ENCODE results near the gene POMT1. TPM values are rescaled to one million over a fixed set of nuclear protein-coding genes. Genes with fewer than 3 reads are reported as not detected.

The POMT1 gene
- total RNA-seq, 2 donors from 2014 or later: 22.1 to 34.6 TPM

DNA sequence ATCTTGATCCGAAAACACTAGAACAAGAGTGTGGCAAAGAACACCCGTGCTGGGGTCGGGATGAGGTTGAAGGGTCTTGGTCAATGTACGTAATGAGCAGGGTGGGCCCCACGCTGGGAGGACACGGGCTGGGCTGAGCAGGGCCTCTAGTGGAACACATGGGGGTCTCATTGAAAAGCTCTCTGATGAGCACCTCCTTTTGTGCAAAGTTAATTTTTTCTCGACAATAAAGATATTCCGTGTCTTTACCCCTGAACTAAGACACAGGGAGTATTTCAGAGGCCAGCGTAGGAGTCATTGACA lies 20.3 kb downstream of the POMT1 start:
- ATAC-seq (no peak), DNase-seq (no peak)
- TF ChIP-seq CTCF (IDR thresholded peaks at IDR 0.05) (no peak), POLR2A (IDR thresholded peaks at IDR 0.05) (no peak)
- H3K27me3 ChIP-seq: no peaks in the 10 kb centered on the region
- intact Hi-C loops (cut with DNase I): no loop called here
- peaks cover 0 to 30% of the 10 kb centered on the region in 2 donors for H3K36me3 ChIP-seq (replicated peaks in 1 of 2; ENCODE audit: insufficient read depth in 1 of 2, low read depth in 2 of 2)
- H3K4me1 ChIP-seq: no peaks in the 10 kb centered on the region
- WGBS, 2 donors: 91 to 92% methylated on average over 8 to 9 of the region's 9 CpGs
- no peak overlapping the region for H3K4me3 ChIP-seq
- no peak overlapping the region for H3K27ac ChIP-seq
- no peaks in the 10 kb centered on the region for H3K9me3 ChIP-seq

DNA sequence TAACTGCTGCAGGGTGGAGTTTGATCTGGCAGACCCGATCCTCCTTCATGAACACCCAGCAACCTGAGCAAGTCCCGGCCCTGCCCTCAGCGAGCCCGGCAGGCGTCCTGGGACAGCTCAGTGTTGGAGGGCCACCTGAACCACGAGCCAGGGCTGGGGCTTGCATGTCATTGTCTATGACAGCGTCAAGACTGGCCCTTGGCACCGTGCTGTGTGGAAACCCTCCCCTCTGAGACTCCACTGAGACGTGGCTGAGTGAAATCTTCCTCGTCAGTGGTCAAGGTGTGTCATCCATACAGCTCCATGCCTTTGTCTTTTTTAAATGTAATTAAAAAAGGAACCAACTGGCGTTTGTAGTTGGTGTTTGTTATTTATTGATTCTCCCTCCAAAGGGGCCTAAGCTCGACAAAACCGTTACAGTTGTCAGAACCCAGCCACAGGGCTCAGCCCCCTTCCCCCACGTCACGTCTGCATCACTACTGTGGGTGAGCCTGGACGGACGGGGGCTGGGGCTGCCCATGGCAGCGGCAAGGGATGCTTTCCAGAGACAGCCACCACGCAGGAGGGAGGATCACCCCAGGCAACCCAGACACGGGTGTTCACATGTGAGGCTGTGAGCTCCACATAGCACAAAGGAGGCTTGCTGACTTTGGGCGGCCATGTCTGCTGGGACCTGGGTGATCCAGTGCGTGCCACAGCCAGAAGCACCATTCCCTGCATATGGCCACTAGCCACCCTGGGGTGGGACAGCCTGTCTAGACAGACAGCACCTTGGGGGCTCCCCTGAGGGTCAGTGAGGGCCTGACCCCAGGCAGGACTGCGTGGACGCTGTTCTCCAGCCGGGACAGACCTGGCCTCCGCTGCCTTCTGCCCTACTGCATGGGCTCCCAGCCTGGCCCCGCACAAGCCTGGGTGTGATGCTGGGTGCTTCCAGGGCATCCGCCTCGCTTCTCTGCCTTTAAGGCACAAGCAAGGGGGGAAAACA lies 21.0 kb downstream of the POMT1 start:
- Histone ChIP-seq H3K4me1 (no peaks in the 10 kb centered on the region), H3K4me3 (no peak overlapping the region), H3K27ac (no peak overlapping the region), H3K9me3 (no peaks in the 10 kb centered on the region), H3K27me3 (no peaks in the 10 kb centered on the region), H3K36me3 (replicated peaks in 1 of 2; ENCODE audit: insufficient read depth in 1 of 2, low read depth in 2 of 2) (peaks cover 0 to 27% of the 10 kb centered on the region in 2 donors)
- no peak for TF ChIP-seq CTCF (IDR thresholded peaks at IDR 0.05)
- no peak for TF ChIP-seq POLR2A (IDR thresholded peaks at IDR 0.05)
- ATAC-seq: no peak
- 78 to 82% methylated on average over 12 to 28 of the region's 29 CpGs for WGBS, 2 donors
- intact Hi-C loops (cut with DNase I): no loop called here
- DNase-seq: no peak

DNA sequence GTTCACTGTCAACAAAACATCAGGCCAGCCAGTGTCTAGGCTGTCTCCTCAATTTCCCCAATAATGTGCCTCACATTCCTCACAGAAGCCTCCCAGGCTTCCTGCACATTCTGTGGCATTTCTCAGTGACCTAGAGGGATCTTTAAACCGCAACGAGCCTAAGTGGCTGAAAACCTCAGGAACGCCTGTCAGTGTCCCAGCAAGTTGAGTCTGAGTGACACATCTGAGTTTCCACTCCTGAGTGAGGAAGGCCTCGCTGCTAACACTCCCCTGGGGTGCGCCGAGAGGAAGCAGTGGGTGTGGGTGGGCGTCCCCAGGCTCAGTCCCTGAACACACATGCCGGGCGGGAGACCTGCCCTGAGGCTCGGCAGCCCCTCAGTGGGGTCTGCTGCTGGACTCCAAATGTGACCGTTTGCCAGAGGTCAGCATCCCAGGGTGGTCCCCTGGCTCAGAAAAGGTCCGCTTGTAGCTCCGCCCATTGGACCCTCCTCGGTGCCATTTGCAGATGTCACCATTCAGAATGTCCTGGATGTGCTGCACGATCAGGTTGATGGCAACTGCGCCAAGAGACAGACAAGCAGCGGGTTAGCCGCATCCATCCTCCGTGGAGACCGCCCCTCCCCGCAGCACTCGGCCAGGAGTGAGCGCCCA lies 22.1 kb downstream of the POMT1 start:
- Histone ChIP-seq H3K27ac (no peak overlapping the region), H3K9me3 (no peaks in the 10 kb centered on the region), H3K36me3 (replicated peaks in 1 of 2; ENCODE audit: insufficient read depth in 1 of 2, low read depth in 2 of 2) (peaks cover 0 to 16% of the 10 kb centered on the region in 2 donors), H3K4me1 (peaks cover 4% of the 10 kb centered on the region), H3K27me3 (no peaks in the 10 kb centered on the region), H3K4me3 (no peak overlapping the region)
- intact Hi-C loops (cut with DNase I): no loop called here
- 87 to 93% methylated on average over 14 to 22 of the region's 23 CpGs for WGBS, 2 donors
- TF ChIP-seq CTCF (IDR thresholded peaks at IDR 0.05) (no peak), POLR2A (IDR thresholded peaks at IDR 0.05) (no peak)
- ATAC-seq (no peak), DNase-seq (no peak)

DNA sequence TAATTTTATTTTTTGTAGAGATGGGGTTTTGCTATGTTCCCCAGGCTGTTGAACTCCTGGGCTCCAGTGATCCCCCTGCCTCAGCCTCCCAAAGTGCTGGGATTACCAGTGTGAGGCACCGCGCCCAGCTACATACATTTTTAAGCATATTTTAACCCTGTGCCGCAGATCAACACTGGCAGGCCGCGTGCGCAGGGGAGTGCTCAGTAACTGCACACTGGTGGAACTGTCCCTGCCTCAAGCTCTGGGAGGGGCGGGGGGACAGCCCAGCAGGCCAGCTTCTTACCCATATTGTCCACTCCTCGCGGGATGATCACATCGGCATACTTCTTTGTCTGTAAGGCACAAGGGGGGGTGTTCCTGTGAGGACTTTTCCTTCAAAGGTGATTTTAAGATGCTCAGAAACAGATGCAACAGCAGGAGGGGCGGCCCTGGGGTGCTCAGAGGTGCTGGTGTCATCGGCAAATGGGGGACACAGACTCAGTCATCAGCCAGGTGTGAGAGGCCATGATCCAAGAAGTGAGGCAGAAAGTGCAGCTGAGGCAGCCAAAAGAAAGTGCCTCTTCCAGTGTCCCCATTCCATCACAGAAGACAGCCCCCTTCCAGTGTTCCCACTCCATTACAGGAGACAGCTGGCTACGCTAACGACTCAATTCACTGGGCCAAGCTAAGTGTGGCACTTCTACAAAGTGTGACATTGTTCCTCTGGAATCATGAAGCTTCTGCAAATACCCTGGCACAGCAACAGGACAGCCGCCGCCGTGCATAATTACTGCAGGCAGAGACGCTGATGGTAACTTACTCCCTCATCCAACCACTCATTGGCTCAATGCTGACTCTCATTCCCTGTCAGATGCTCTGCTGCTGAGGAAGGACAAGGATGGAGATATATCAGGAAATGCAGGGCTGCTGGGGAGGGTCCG lies 23.2 kb downstream of the POMT1 start:
- TF ChIP-seq POLR2A (IDR thresholded peaks at IDR 0.05) (no peak), CTCF (IDR thresholded peaks at IDR 0.05) (no peak)
- Histone ChIP-seq H3K27me3 (no peaks in the 10 kb centered on the region), H3K36me3 (replicated peaks in 1 of 2; ENCODE audit: insufficient read depth in 1 of 2, low read depth in 2 of 2) (peaks cover 0 to 12% of the 10 kb centered on the region in 2 donors), H3K4me3 (no peak overlapping the region), H3K4me1 (peaks cover 11% of the 10 kb centered on the region), H3K27ac (no peak overlapping the region), H3K9me3 (no peaks in the 10 kb centered on the region)
- ATAC-seq: no peak
- 87% methylated on average over 15 to 19 of the region's 19 CpGs for WGBS, 2 donors
- intact Hi-C loops (cut with DNase I): no loop called here
- DNase-seq: no peak

All from body of pancreas (tissue), 4 donors.